ENCODE results near the gene LRCOL1.

The LRCOL1 gene

GRCh38 chr12:132572801-132573760 lies 37.3 kb downstream of the LRCOL1 start:
- H3K27me3 ChIP-seq (ENCODE audit: control insufficient read depth, insufficient read depth, low read length) = peaks cover 6% of the 10 kb centered on the region
- no peak overlapping the region for H3K9ac ChIP-seq (ENCODE audit: low read length)
- no peaks in the 10 kb centered on the region for H3K4me1 ChIP-seq (ENCODE audit: control insufficient read depth, low read depth, low read length)
- no peak overlapping the region for H3K4me3 ChIP-seq (ENCODE audit: low read length)
- H3K9me3 ChIP-seq (ENCODE audit: control insufficient read depth, low read depth, low read length) = no peaks in the 10 kb centered on the region
- H3K36me3 ChIP-seq (ENCODE audit: control insufficient read depth, low read depth, low read length) = peaks cover 18% of the 10 kb centered on the region
- no peak overlapping the region for H3K27ac ChIP-seq (ENCODE audit: low read length)

- H3K36me3 ChIP-seq (ENCODE audit: control insufficient read depth, low read depth, low read length) = peaks cover 18% of the 10 kb centered on the region
- H3K27ac ChIP-seq (ENCODE audit: low read length) = no peak overlapping the region
- no peak overlapping the region for H3K9ac ChIP-seq (ENCODE audit: low read length)
- no peaks in the 10 kb centered on the region for H3K4me1 ChIP-seq (ENCODE audit: control insufficient read depth, low read depth, low read length)
- no peak overlapping the region for H3K4me3 ChIP-seq (ENCODE audit: low read length)
- no peaks in the 10 kb centered on the region for H3K9me3 ChIP-seq (ENCODE audit: control insufficient read depth, low read depth, low read length)
- no peaks in the 10 kb centered on the region for H3K27me3 ChIP-seq (ENCODE audit: control insufficient read depth, insufficient read depth, low read length)
Measured at GRCh38 chr12:132572106-132572505, 38.3 kb downstream of the LRCOL1 start.

GRCh38 chr12:132571598-132571997 lies 38.8 kb downstream of the LRCOL1 start:
- Histone ChIP-seq H3K27ac (ENCODE audit: low read length) (no peak overlapping the region), H3K36me3 (ENCODE audit: control insufficient read depth, low read depth, low read length) (peaks cover 18% of the 10 kb centered on the region), H3K27me3 (ENCODE audit: control insufficient read depth, insufficient read depth, low read length) (no peaks in the 10 kb centered on the region), H3K9ac (ENCODE audit: low read length) (no peak overlapping the region), H3K9me3 (ENCODE audit: control insufficient read depth, low read depth, low read length) (no peaks in the 10 kb centered on the region), H3K4me3 (ENCODE audit: low read length) (no peak overlapping the region), H3K4me1 (ENCODE audit: control insufficient read depth, low read depth, low read length) (no peaks in the 10 kb centered on the region)

GRCh38 chr12:132571051-132571450 lies 39.3 kb downstream of the LRCOL1 start:
- H3K4me1 ChIP-seq (ENCODE audit: control insufficient read depth, low read depth, low read length) = no peaks in the 10 kb centered on the region
- no peak overlapping the region for H3K4me3 ChIP-seq (ENCODE audit: low read length)
- H3K27me3 ChIP-seq (ENCODE audit: control insufficient read depth, insufficient read depth, low read length) = no peaks in the 10 kb centered on the region
- H3K27ac ChIP-seq (ENCODE audit: low read length) = no peak overlapping the region
- peaks cover 16% of the 10 kb centered on the region for H3K36me3 ChIP-seq (ENCODE audit: control insufficient read depth, low read depth, low read length)
- H3K9me3 ChIP-seq (ENCODE audit: control insufficient read depth, low read depth, low read length) = no peaks in the 10 kb centered on the region
- H3K9ac ChIP-seq (ENCODE audit: low read length) = no peak overlapping the region

- no peak overlapping the region for H3K9ac ChIP-seq (ENCODE audit: low read length)
- no peak overlapping the region for H3K27ac ChIP-seq (ENCODE audit: low read length)
- H3K9me3 ChIP-seq (ENCODE audit: control insufficient read depth, low read depth, low read length) = no peaks in the 10 kb centered on the region
- H3K4me3 ChIP-seq (ENCODE audit: low read length) = no peak overlapping the region
- no peaks in the 10 kb centered on the region for H3K4me1 ChIP-seq (ENCODE audit: control insufficient read depth, low read depth, low read length)
- peaks cover 18% of the 10 kb centered on the region for H3K36me3 ChIP-seq (ENCODE audit: control insufficient read depth, low read depth, low read length)
- H3K27me3 ChIP-seq (ENCODE audit: control insufficient read depth, insufficient read depth, low read length) = peaks cover 2% of the 10 kb centered on the region
Measured at GRCh38 chr12:132570635-132571034, 39.7 kb downstream of the LRCOL1 start.

- Histone ChIP-seq H3K4me3 (ENCODE audit: low read length) (no peak overlapping the region), H3K4me1 (ENCODE audit: control insufficient read depth, low read depth, low read length) (no peaks in the 10 kb centered on the region), H3K36me3 (ENCODE audit: control insufficient read depth, low read depth, low read length) (peaks cover 24% of the 10 kb centered on the region), H3K27me3 (ENCODE audit: control insufficient read depth, insufficient read depth, low read length) (peaks cover 9% of the 10 kb centered on the region), H3K9me3 (ENCODE audit: control insufficient read depth, low read depth, low read length) (no peaks in the 10 kb centered on the region), H3K9ac (ENCODE audit: low read length) (no peak overlapping the region), H3K27ac (ENCODE audit: low read length) (no peak overlapping the region)
Measured at GRCh38 chr12:132569856-132570480, 40.4 kb downstream of the LRCOL1 start.

- no peak overlapping the region for H3K27ac ChIP-seq (ENCODE audit: low read length)
- H3K36me3 ChIP-seq (ENCODE audit: control insufficient read depth, low read depth, low read length) = peaks cover 21% of the 10 kb centered on the region
- H3K9ac ChIP-seq (ENCODE audit: low read length) = no peak overlapping the region
- peaks cover 11% of the 10 kb centered on the region for H3K27me3 ChIP-seq (ENCODE audit: control insufficient read depth, insufficient read depth, low read length)
- H3K4me3 ChIP-seq (ENCODE audit: low read length) = no peak overlapping the region
- H3K4me1 ChIP-seq (ENCODE audit: control insufficient read depth, low read depth, low read length) = no peaks in the 10 kb centered on the region
- H3K9me3 ChIP-seq (ENCODE audit: control insufficient read depth, low read depth, low read length) = no peaks in the 10 kb centered on the region
Measured at GRCh38 chr12:132568826-132569480, 41.4 kb downstream of the LRCOL1 start.

DNA sequence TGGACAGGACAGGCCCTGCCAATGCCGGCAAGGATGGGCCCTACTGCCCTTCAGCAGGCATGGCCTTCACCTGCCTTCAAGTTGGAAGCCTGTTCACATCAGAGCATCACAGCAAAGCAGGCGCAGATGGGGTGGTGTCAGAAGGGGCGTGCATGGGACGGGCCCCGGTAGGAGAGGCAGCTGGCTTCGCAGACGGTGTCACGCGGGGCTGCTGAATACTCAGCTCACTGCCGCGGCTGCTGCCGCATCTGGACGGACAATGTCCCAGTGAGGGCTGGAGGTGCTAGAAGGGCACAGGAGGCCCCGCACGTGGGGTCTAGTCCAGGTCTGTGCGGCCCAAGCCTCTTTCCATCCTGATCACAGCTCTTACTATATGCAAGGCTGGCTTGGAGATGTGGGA lies 42.1 kb downstream of the LRCOL1 start:
- Histone ChIP-seq H3K4me3 (ENCODE audit: low read length) (no peak overlapping the region), H3K9ac (ENCODE audit: low read length) (no peak overlapping the region), H3K4me1 (ENCODE audit: control insufficient read depth, low read depth, low read length) (no peaks in the 10 kb centered on the region), H3K9me3 (ENCODE audit: control insufficient read depth, low read depth, low read length) (no peaks in the 10 kb centered on the region), H3K36me3 (ENCODE audit: control insufficient read depth, low read depth, low read length) (peaks cover 17% of the 10 kb centered on the region), H3K27me3 (ENCODE audit: control insufficient read depth, insufficient read depth, low read length) (peaks cover 11% of the 10 kb centered on the region), H3K27ac (ENCODE audit: low read length) (no peak overlapping the region)

DNA sequence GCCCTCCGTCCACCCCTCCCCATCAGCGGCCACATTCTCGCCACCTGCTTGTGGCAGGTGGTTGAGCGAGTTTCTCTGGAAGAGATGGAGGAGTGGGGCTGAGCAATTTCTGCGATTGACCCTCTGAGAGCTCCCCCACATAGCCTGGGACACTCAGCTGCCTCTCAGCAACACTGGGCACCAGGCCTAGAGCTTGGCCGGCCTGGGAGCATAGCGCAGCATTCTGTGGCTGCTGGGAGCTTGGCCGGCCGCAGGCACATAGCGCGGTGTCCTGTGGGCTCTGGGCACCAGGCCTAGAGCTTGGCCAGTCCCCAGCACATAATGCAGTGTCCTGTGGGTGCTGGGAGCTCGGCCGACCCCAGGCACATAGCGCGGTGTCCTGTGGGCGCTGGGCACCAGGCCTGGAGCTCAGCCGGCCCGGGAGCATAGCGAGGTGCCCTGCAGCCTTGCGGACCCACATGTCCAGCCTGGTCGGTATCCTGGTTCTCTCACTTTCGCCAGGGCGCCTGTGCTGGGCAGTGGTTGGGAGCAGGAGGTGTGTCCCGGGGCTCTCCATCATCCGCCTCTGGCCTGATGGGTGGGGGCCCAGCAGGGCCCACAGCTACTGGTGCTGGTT lies 43.8 kb downstream of the LRCOL1 start:
- Histone ChIP-seq H3K36me3 (ENCODE audit: control insufficient read depth, low read depth, low read length) (peaks cover 14% of the 10 kb centered on the region), H3K27ac (ENCODE audit: low read length) (no peak overlapping the region), H3K9ac (ENCODE audit: low read length) (no peak overlapping the region), H3K27me3 (ENCODE audit: control insufficient read depth, insufficient read depth, low read length) (peaks cover 11% of the 10 kb centered on the region), H3K9me3 (ENCODE audit: control insufficient read depth, low read depth, low read length) (no peaks in the 10 kb centered on the region), H3K4me3 (ENCODE audit: low read length) (no peak overlapping the region), H3K4me1 (ENCODE audit: control insufficient read depth, low read depth, low read length) (no peaks in the 10 kb centered on the region)

DNA sequence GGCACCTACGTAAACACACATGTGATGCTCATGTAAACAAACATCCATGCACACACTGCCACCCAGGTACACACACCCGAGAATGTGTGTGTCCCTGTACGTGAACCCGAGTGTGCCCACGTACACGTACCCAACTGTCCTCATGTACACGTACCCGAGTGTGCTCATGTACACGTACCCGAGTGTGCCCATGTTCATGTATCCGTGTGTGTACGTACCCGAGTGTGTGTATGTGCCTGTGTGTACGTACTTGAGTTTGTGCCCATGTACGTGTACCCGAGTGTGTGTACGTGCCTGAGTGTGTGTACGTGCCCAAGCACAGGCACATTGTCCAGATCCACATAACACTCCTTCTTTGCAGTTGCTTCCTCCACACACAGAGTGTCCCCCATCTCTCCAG lies 45.0 kb downstream of the LRCOL1 start:
- no peaks in the 10 kb centered on the region for H3K9me3 ChIP-seq (ENCODE audit: control insufficient read depth, low read depth, low read length)
- peaks cover 14% of the 10 kb centered on the region for H3K36me3 ChIP-seq (ENCODE audit: control insufficient read depth, low read depth, low read length)
- no peak overlapping the region for H3K4me3 ChIP-seq (ENCODE audit: low read length)
- no peaks in the 10 kb centered on the region for H3K4me1 ChIP-seq (ENCODE audit: control insufficient read depth, low read depth, low read length)
- no peak overlapping the region for H3K9ac ChIP-seq (ENCODE audit: low read length)
- H3K27me3 ChIP-seq (ENCODE audit: control insufficient read depth, insufficient read depth, low read length) = peaks cover 11% of the 10 kb centered on the region
- H3K27ac ChIP-seq (ENCODE audit: low read length) = no peak overlapping the region

DNA sequence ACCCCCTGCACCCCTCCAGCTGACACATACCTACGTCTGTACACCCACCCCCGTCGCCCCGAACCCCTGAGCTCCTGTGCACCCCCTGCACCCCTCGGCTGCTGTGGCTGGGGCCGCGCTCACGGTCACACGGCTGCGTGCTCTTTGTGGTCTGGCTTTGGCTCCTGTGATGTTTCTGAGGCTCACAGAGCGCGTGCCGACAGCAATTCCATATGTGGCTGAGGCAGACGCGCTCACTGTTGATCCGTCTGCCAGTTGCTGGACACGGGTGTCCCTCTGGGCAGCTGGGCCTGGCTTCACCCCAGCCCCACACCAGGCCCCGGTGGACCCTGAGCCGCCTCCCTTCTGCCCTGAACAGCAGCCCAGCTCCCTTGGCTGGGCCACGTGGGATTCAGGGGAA lies 46.5 kb downstream of the LRCOL1 start:
- Histone ChIP-seq H3K36me3 (ENCODE audit: control insufficient read depth, low read depth, low read length) (peaks cover 14% of the 10 kb centered on the region), H3K9me3 (ENCODE audit: control insufficient read depth, low read depth, low read length) (no peaks in the 10 kb centered on the region), H3K27ac (ENCODE audit: low read length) (no peak overlapping the region), H3K4me1 (ENCODE audit: control insufficient read depth, low read depth, low read length) (no peaks in the 10 kb centered on the region), H3K9ac (ENCODE audit: low read length) (no peak overlapping the region), H3K27me3 (ENCODE audit: control insufficient read depth, insufficient read depth, low read length) (peaks cover 17% of the 10 kb centered on the region), H3K4me3 (ENCODE audit: low read length) (no peak overlapping the region)

Data from iPS-18a (cell line).